Endothelial cell of umbilical vein (primary cell): ENCODE results near the gene PHC2. TPM values are rescaled to one million over a fixed set of nuclear protein-coding genes. Genes with fewer than 3 reads are reported as not detected.

ENCODE experiments used
- BruUV-seq: library from RNA; stranded (reverse); fragments of 400-500 nt; replicated peaks from 2 replicates; lab custom pipeline; 2021; lab: Mats Ljungman, UMichigan
- CTCF ChIA-PET: fragments of 300-600, 350-600 bp; sonication (Branson Sonifier 250); formaldehyde crosslinking; loops from one replicate; lab custom pipeline; 2021; ENCODE audit warnings: antibody characterized with exemption, inconsistent platforms; lab: Charles Lee
- POLR2A ChIA-PET: fragments of 300-600, 350-600 bp; sonication (Branson Sonifier 250); formaldehyde crosslinking; loops from one replicate; lab custom pipeline; 2021; ENCODE audit warnings: antibody characterized with exemption, inconsistent platforms; lab: Charles Lee
- DNase-seq: peaks from one replicate; pipeline ENCODE4 v3.0.0-alpha.2; 2011; ENCODE audit warnings: low read depth, low spot score
- FAIRE-seq: peaks from 2 replicates; lab custom pipeline; 2011; peaks lifted over from hg19 to GRCh38; lab: Jason Lieb, UNC
- H2AFZ ChIP-seq: 2 replicates; pipeline ENCODE4 v1.6.0; 2012; ENCODE audit warnings: low read depth, low read length, control low read depth, inconsistent platforms
- H3K27ac ChIP-seq: 2 replicates; pipeline ENCODE4 v1.5.1; 2011; ENCODE audit warnings: low read depth, mild to moderate bottlenecking, control low read depth, low read length, moderate library complexity; ENCODE audit not compliant: insufficient read depth
- H3K27me3 ChIP-seq, 2 experiments: 2 replicates each; pipeline versions ENCODE4 v1.6.0 to v1.6.1; 2011; ENCODE audit warnings: low read length in 2 of 2, mixed read lengths in 1 of 2; ENCODE audit not compliant: control insufficient read depth in 2 of 2, insufficient read depth in 2 of 2
- H3K36me3 ChIP-seq, 2 experiments: 2 replicates in 1 of 2; 3 replicates in 1 of 2; pipeline ENCODE4 v1.5.1; 2011; ENCODE audit warnings: low read length in 2 of 2, mild to moderate bottlenecking in 1 of 2, moderate library complexity in 1 of 2; ENCODE audit not compliant: control insufficient read depth in 2 of 2, insufficient read depth in 2 of 2; ENCODE audit errors: extremely low read depth in 1 of 2
- H3K4me1 ChIP-seq: 3 replicates; pipeline ENCODE4 v1.5.1; 2011; ENCODE audit warnings: mild to moderate bottlenecking, low read length; ENCODE audit not compliant: control insufficient read depth, insufficient read depth; ENCODE audit errors: extremely low read depth
- H3K4me2 ChIP-seq: 2 replicates; pipeline ENCODE4 v1.6.1; 2011; ENCODE audit warnings: low read length, control low read depth, mixed read lengths; ENCODE audit not compliant: insufficient read depth
- H3K4me3 ChIP-seq, 3 experiments: fragments of 200-600 bp in 1 of 3; sonication (generic), shearing (Covaris generic) in 1 of 3; replicated peaks in 1 of 3; 2 replicates each; pipeline ENCODE4 v1.5.1; 2011 to 2016; ENCODE audit warnings: control low read depth in 3 of 3, low read length in 3 of 3, mild to moderate bottlenecking in 2 of 3, inconsistent platforms in 1 of 3, low read depth in 1 of 3, moderate library complexity in 1 of 3; ENCODE audit not compliant: insufficient read depth in 1 of 3
- H3K79me2 ChIP-seq: 2 replicates; pipeline ENCODE4 v1.6.0; 2012; ENCODE audit warnings: low read length, inconsistent platforms; ENCODE audit not compliant: control insufficient read depth, insufficient read depth
- H3K9ac ChIP-seq: replicated peaks from 2 replicates; pipeline ENCODE3; 2011; ENCODE audit warnings: low read length, control low read depth; ENCODE audit not compliant: insufficient read depth; ENCODE audit errors: extremely low read depth
- H3K9me1 ChIP-seq: replicated peaks from 3 replicates; pipeline ENCODE4 v1.6.0; 2011; ENCODE audit warnings: mild to moderate bottlenecking, low read length; ENCODE audit not compliant: control insufficient read depth, insufficient read depth; ENCODE audit errors: extremely low read depth
- H3K9me3 ChIP-seq: replicated peaks from 2 replicates; pipeline ENCODE4 v1.5.1; 2012; ENCODE audit warnings: low read length, inconsistent platforms; ENCODE audit not compliant: control insufficient read depth, insufficient read depth
- H4K20me1 ChIP-seq: replicated peaks from 2 replicates; pipeline ENCODE3; 2011; ENCODE audit warnings: mild to moderate bottlenecking, low read length; ENCODE audit not compliant: control insufficient read depth, insufficient read depth; ENCODE audit errors: extremely low read depth
- CTCF ChIP-seq, 2 donors: IDR thresholded peaks; 1 replicate in 1 of 2; 2 replicates in 1 of 2; pipeline ENCODE4 v1.5.1; 2011; ENCODE audit warnings: low read length in 2 of 2, mild to moderate bottlenecking in 2 of 2, moderate library complexity in 2 of 2, control low read depth in 1 of 2, inconsistent platforms in 1 of 2, low read depth in 1 of 2; ENCODE audit not compliant: insufficient read depth in 1 of 2; ENCODE audit errors: extremely low read depth in 1 of 2
- EZH2 ChIP-seq: IDR thresholded peaks from 2 replicates; pipeline ENCODE4 v1.6.1; 2012; ENCODE audit warnings: borderline replicate concordance, low read depth, mild to moderate bottlenecking, moderate library complexity, low read length, inconsistent platforms; ENCODE audit not compliant: severe bottlenecking
- FOS ChIP-seq: IDR thresholded peaks from 2 replicates; pipeline ENCODE4 v1.6.1; 2011; ENCODE audit warnings: mild to moderate bottlenecking, low read length, moderate library complexity, borderline replicate concordance; ENCODE audit not compliant: insufficient read depth
- GATA2 ChIP-seq: IDR thresholded peaks from 2 replicates; pipeline ENCODE4 v1.7.0; 2011; ENCODE audit warnings: low read depth, mild to moderate bottlenecking, moderate library complexity, mixed read lengths, low read length; ENCODE audit not compliant: insufficient read length, insufficient read depth
- JUN ChIP-seq: IDR thresholded peaks from 2 replicates; pipeline ENCODE4 v1.6.1; 2011; ENCODE audit warnings: borderline replicate concordance, low read depth; ENCODE audit not compliant: insufficient read length, insufficient read depth
- MAX ChIP-seq: IDR thresholded peaks from 2 replicates; pipeline ENCODE4 v1.6.1; 2011; ENCODE audit not compliant: insufficient read depth, insufficient read length
- MYC ChIP-seq: IDR thresholded peaks from one replicate; pipeline ENCODE4 v1.6.1; 2011; ENCODE audit warnings: mild to moderate bottlenecking, low read depth, low read length
- POLR2A ChIP-seq: IDR thresholded peaks from 2 replicates; pipeline ENCODE4 v1.6.1; 2012; ENCODE audit warnings: low read depth, mild to moderate bottlenecking, control low read depth, low read length
- dilution Hi-C: fragments of 300-500 bp; cut with MboI; formaldehyde crosslinking; loops from one replicate; pipeline ENCODE4 v1.15.0; 2019; ENCODE audit warnings: low sequenced_read_pairs; ENCODE audit not compliant: extremely low pct_ligation_motif_present
- intact Hi-C: fragments of 100-400 bp; cut with micrococcal nuclease; formaldehyde crosslinking; loops from one replicate; pipeline ENCODE4 v1.10.0; 2022
- polyA plus RNA-seq, 4 experiments: library from polyadenylated mRNA; depleted of rRNA in 3 of 4; stranded (reverse) in 3 of 4; unstranded in 1 of 4; fragments of >200 nt; gene quantifications; 2 replicates each; pipeline versions ENCODE4 v1.2.1 to v1.2.3, GENCODE V29; 2011 to 2012; ENCODE audit warnings: missing spikeins in 1 of 4
- total RNA-seq: library from RNA; stranded (reverse); gene quantifications from 2 replicates; pipeline ENCODE4 v1.2.3, GENCODE V29; 2021

Gene PHC2
- total and polyA plus RNA-seq, 2 donors (not counting 3 experiments of a cell fraction or from before 2014, with no cell fraction given) = 65.6 to 79.0 TPM

GRCh38 chr1:33377756-33378155, 53.1 kb downstream of the PHC2 start:
- POLR2A ChIA-PET = no interaction called here
- Histone ChIP-seq H3K9me1 (no peaks in the 10 kb centered on the region), H2AFZ (no peak overlapping the region), H3K4me3 (no peak overlapping the region), H3K27me3 (no peaks in the 10 kb centered on the region), H3K79me2 (no peaks in the 10 kb centered on the region), H4K20me1 (no peaks in the 10 kb centered on the region), H3K9ac (no peak overlapping the region), H3K4me2 (no peak overlapping the region), H3K4me1 (no peaks in the 10 kb centered on the region), H3K36me3 (no peaks in the 10 kb centered on the region), H3K27ac (no peak overlapping the region), H3K9me3 (no peaks in the 10 kb centered on the region)
- peak; percentile 7 for DNase-seq
- intact Hi-C loops (no loop called here), dilution Hi-C loops (no loop called here)
- BruUV-seq = no TSS peak
- peak; percentile 48 for FAIRE-seq
- CTCF ChIA-PET = no interaction called here
- TF ChIP-seq POLR2A = no peak
- no peak for TF ChIP-seq FOS
- TF ChIP-seq GATA2 = no peak
- TF ChIP-seq CTCF (IDR thresholded peaks at IDR 0.05; ENCODE audit: extremely low read depth in 1 of 2, insufficient read depth in 1 of 2, low read depth in 1 of 2, low read length in 2 of 2) = no peak
- TF ChIP-seq EZH2 = no peak
- no peak for TF ChIP-seq MYC
- TF ChIP-seq MAX = no peak
- TF ChIP-seq JUN = no peak
